Left lung (tissue), 10 donors: ENCODE measurements around the gene GSG1L. TPM values are rescaled to one million over a fixed set of nuclear protein-coding genes. Genes with fewer than 3 reads are reported as not detected.

ENCODE experiments used
- ATAC-seq: fragments of 200-7000 bp; cut with Tn5 transposase; one replicate; pipeline ENCODE4 v1.9.1; 2020; ENCODE audit warnings: moderate library complexity
- DNase-seq, 4 donors: peaks; one replicate each; pipeline ENCODE4 v3.0.0-alpha.2; 2013 to 2020
- H3K27ac ChIP-seq, 2 donors: fragments of 200-600 bp; sonication (generic) in 1 of 2; one replicate each; pipeline versions ENCODE4 v1.5.0 to v1.8.0; 2020 to 2021
- H3K27me3 ChIP-seq, 2 donors: fragments of 200-600 bp; sonication (generic) in 1 of 2; one replicate each; pipeline versions ENCODE4 v1.5.0 to v1.8.0; 2020 to 2021
- H3K36me3 ChIP-seq, 2 donors: fragments of 200-600 bp; sonication (generic) in 1 of 2; one replicate each; pipeline versions ENCODE4 v1.5.0 to v1.8.0; 2020 to 2021
- H3K4me1 ChIP-seq, 2 donors: fragments of 200-600 bp; one replicate each; pipeline ENCODE4 v1.8.0; 2021
- H3K4me3 ChIP-seq, 2 donors: fragments of 200-600 bp; sonication (generic) in 1 of 2; one replicate each; pipeline versions ENCODE4 v1.5.0 to v1.8.0; 2020 to 2021; ENCODE audit warnings: mild to moderate bottlenecking in 1 of 2
- H3K9me3 ChIP-seq, 2 donors: fragments of 200-600 bp; sonication (generic) in 1 of 2; one replicate each; pipeline versions ENCODE4 v1.5.0 to v1.8.0; 2020 to 2021
- intact Hi-C, 2 donors: fragments of 100-400 bp; cut with DNase I; formaldehyde crosslinking; loops; one replicate each; pipeline versions ENCODE4 v1.11.2 to v1.14.2; 2022
- polyA plus RNA-seq, 6 donors: library from polyadenylated mRNA; unstranded; fragments of 120-200 nt; gene quantifications; one replicate each; pipeline ENCODE4 v1.2.1, GENCODE V29; 2013; ENCODE audit not compliant: insufficient read length in 6 of 6
- total RNA-seq, 2 donors: library from RNA; stranded (reverse); fragmentation: NEBNext Ultra II Directional; extraction: Animal tissue kit (Norgen Biotek cat#: 25700); gene quantifications; one replicate each; pipeline ENCODE4 v1.2.1, GENCODE V29; 2021
- TF ChIP-seq, protein P1 (sequence below), 2 donors: fragments of 200-600 bp; sonication (generic) in 1 of 2; IDR thresholded peaks; one replicate each; pipeline versions ENCODE4 v1.5.0 to v1.8.0; 2021; ENCODE audit warnings: antibody characterized with exemption in 2 of 2
- donor health status: DM: no; HTN: yes; CAD: no.
- donor health status: DM: no; HTN: no; CAD: no.

GSG1L gene
- total and polyA plus RNA-seq, 8 donors = 0.20 to 1.2 (median 0.65) TPM; not detected in 1

DNA sequence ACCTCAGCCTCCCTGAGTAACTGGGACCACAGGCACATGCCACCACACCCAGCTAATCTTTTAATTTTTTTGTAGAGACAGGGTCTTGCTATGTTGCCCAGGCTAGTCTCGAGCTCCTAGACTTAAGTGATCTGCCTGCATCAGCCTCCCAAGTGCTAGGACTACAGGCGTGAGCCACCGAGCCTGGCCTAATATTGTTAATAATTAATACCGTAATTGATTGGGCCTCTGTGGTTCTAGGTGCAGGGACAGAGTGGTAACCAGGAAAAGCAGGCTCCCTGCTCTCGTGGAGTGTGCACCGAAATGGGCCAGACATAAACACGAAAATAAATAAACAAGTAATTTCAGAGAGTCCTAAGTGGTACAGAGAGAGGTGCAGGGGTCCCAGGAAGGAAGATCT lies 241.0 kb downstream of the GSG1L start:
- Histone ChIP-seq H3K27me3 (peaks cover 0 to 37% of the 10 kb centered on the region in 2 donors), H3K27ac (no peak overlapping the region), H3K36me3 (no peaks in the 10 kb centered on the region), H3K9me3 (no peaks in the 10 kb centered on the region), H3K4me1 (no peaks in the 10 kb centered on the region), H3K4me3 (no peak overlapping the region)
- no peak for ATAC-seq
- intact Hi-C loops = no loop called here
- DNase-seq = no peak
- TF ChIP-seq, protein P1, sequence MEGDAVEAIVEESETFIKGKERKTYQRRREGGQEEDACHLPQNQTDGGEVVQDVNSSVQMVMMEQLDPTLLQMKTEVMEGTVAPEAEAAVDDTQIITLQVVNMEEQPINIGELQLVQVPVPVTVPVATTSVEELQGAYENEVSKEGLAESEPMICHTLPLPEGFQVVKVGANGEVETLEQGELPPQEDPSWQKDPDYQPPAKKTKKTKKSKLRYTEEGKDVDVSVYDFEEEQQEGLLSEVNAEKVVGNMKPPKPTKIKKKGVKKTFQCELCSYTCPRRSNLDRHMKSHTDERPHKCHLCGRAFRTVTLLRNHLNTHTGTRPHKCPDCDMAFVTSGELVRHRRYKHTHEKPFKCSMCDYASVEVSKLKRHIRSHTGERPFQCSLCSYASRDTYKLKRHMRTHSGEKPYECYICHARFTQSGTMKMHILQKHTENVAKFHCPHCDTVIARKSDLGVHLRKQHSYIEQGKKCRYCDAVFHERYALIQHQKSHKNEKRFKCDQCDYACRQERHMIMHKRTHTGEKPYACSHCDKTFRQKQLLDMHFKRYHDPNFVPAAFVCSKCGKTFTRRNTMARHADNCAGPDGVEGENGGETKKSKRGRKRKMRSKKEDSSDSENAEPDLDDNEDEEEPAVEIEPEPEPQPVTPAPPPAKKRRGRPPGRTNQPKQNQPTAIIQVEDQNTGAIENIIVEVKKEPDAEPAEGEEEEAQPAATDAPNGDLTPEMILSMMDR (IDR thresholded peaks at IDR 0.05) = no peak

DNA sequence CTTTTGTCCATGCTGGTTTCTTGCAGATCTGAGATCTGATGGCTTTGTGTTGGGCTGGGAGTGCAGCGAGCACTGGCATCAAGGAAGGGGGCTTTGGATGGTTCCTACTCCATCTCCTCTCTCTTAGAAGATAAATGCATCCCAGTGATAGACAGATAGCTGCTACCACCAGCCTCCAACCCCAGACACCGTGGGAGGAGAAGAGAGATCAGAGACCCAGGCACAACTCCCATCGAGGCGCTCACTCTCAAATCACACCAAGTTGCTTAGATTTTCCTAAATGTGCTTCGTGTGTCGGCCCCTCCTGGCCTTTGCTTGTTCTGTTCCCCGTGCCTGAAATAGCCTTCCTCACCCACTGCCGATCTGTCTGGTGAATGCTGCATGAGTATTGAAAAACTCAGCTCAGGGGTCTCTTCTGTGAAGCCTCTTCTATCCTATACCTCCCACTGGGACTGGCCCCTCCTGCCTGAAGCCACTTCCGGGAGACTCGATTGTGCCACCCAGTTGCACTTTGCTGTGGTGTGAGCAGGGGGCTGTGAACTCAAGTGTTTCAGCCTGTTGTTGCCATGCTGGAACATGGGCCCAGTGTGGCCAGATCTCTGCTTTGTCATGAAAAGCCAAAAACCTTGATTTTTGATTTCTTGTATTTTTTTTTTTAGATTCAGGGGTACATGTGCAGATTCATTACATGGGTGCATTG lies 242.7 kb downstream of the GSG1L start:
- Histone ChIP-seq H3K27me3 (peaks cover 0 to 55% of the 10 kb centered on the region in 2 donors), H3K4me1 (no peaks in the 10 kb centered on the region), H3K36me3 (no peaks in the 10 kb centered on the region), H3K4me3 (no peak overlapping the region), H3K27ac (no peak overlapping the region), H3K9me3 (no peaks in the 10 kb centered on the region)
- intact Hi-C loops = no loop called here
- DNase-seq = no peak
- TF ChIP-seq, protein P1 (IDR thresholded peaks at IDR 0.05) = no peak
- no peak for ATAC-seq

DNA sequence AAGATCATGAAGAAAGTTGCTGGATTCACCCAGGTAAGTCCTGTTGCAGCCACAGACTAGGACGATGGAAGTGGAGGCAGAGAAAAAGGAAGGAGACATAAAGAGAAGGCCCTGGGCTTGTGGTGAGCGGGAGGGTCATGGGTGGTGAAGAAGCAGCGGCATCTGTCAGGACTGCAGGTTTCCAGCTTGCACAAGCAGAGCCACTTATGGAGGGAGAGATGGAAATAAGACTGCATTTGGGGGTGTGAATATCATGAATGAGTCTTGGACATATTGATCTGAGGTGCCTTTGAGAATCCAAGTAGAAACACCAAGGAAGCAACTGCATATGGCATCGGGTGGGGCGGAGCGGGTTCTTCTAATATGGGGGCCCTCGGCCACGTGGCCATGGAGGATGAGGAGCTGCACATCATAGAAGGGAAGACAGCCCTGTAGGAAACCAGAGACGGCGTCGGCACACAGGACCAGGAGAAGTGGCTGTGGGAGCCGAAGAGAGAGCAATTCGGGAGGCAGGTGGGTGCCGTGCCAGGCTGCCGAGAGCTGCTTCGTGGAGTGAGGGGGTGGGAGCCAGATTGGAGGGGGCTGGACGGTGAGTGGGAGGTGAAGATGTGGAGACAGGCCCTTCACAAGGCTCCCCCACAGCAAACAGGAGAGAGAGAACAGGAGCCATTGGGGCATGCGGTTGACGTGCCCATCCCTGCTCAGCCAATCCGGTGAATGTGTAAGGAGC lies 243.5 kb downstream of the GSG1L start:
- Histone ChIP-seq H3K36me3 (no peaks in the 10 kb centered on the region), H3K4me1 (no peaks in the 10 kb centered on the region), H3K4me3 (no peak overlapping the region), H3K27ac (no peak overlapping the region), H3K9me3 (no peaks in the 10 kb centered on the region), H3K27me3 (peaks cover 0 to 55% of the 10 kb centered on the region in 2 donors)
- ATAC-seq = no peak
- DNase-seq = no peak
- TF ChIP-seq, protein P1 (IDR thresholded peaks at IDR 0.05) = no peak
- intact Hi-C loops = no loop called here

DNA sequence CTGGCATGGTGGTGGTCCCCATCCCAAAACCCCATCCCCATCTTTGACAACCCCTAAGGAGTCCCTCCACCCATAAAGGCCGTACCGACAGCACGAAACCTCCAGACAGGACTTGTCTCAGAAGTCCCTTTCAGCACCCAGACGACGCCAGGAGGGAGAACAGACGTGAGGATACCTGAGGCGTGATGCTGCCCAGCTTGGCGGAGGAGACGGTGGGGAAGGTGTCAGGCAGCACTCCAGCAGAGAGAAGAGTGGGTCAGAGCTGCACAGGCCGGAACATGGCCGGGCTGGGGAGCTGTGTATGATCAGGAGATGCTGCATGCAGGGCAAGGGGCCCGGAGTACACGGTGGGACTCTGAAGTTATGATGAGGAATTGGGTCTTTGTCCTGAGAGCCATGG lies 244.2 kb downstream of the GSG1L start:
- Histone ChIP-seq H3K36me3 (no peaks in the 10 kb centered on the region), H3K9me3 (no peaks in the 10 kb centered on the region), H3K4me1 (no peaks in the 10 kb centered on the region), H3K27ac (no peak overlapping the region), H3K27me3 (peaks cover 0 to 57% of the 10 kb centered on the region in 2 donors), H3K4me3 (no peak overlapping the region)
- intact Hi-C loops = no loop called here
- TF ChIP-seq, protein P1 (IDR thresholded peaks at IDR 0.05) = no peak
- no peak for ATAC-seq
- no peak for DNase-seq

DNA sequence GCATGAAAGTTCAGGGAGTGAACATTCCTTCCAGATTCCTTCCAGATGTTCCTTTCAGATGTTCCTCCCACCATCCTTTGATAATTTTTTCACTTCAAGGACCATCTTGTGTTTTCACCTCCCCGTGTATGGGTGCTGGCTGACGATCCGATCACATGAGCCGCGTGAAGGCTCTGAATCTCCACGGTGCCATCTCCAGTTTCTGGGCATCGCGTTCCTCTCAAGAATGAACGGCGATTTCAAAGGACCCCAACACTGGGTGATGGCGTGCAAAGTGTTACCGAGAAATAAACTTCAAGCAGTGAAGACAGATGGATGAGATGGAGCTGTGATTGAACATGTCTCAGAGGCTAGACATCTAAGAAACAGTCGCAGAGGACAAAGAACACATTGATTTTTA lies 245.3 kb downstream of the GSG1L start:
- Histone ChIP-seq H3K36me3 (no peaks in the 10 kb centered on the region), H3K27me3 (peaks cover 0 to 62% of the 10 kb centered on the region in 2 donors), H3K4me3 (no peak overlapping the region), H3K9me3 (no peaks in the 10 kb centered on the region), H3K27ac (no peak overlapping the region), H3K4me1 (no peaks in the 10 kb centered on the region)
- intact Hi-C loops = no loop called here
- TF ChIP-seq, protein P1 (IDR thresholded peaks at IDR 0.05) = no peak
- DNase-seq (peak in 1 of 4 donors; percentile 15), ATAC-seq (no peak)
